Upper lobe of left lung (tissue), 4 donors: Measurements from ENCODE around the gene ALS2.

ENCODE experiments used
- CTCF ChIP-seq, 6 experiments: fragments of 450-650 bp in 4 of 6; fragments of 200-600 bp in 2 of 6; sonication (generic) in 2 of 6; IDR thresholded peaks; one replicate each; pipeline ENCODE4 v1.5.1; 2016 to 2019; ENCODE audit warnings: antibody characterized with exemption in 6 of 6
- POLR2A ChIP-seq, 4 donors: fragments of 450-650 bp; IDR thresholded peaks; one replicate each; pipeline ENCODE4 v1.5.1; 2016 to 2017; ENCODE audit warnings: antibody characterized with exemption in 4 of 4, mild to moderate bottlenecking in 2 of 4
- POLR2AphosphoS5 ChIP-seq, 2 donors: sonication (generic); formaldehyde crosslinking; IDR thresholded peaks; one replicate each; pipeline ENCODE4 v1.5.1; 2017; ENCODE audit warnings: antibody characterized with exemption in 2 of 2

GRCh38 chr2:201807452-201807999 lies 26.8 kb upstream of the ALS2 start:
- TF ChIP-seq POLR2A (IDR thresholded peaks at IDR 0.05) (no peak), CTCF (IDR thresholded peaks at IDR 0.05) (no peak), POLR2AphosphoS5 (IDR thresholded peaks at IDR 0.05) (no peak)
